ENCODE results near the gene CDKN2AIP.

The CDKN2AIP gene, protein sequence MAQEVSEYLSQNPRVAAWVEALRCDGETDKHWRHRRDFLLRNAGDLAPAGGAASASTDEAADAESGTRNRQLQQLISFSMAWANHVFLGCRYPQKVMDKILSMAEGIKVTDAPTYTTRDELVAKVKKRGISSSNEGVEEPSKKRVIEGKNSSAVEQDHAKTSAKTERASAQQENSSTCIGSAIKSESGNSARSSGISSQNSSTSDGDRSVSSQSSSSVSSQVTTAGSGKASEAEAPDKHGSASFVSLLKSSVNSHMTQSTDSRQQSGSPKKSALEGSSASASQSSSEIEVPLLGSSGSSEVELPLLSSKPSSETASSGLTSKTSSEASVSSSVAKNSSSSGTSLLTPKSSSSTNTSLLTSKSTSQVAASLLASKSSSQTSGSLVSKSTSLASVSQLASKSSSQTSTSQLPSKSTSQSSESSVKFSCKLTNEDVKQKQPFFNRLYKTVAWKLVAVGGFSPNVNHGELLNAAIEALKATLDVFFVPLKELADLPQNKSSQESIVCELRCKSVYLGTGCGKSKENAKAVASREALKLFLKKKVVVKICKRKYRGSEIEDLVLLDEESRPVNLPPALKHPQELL

DNA sequence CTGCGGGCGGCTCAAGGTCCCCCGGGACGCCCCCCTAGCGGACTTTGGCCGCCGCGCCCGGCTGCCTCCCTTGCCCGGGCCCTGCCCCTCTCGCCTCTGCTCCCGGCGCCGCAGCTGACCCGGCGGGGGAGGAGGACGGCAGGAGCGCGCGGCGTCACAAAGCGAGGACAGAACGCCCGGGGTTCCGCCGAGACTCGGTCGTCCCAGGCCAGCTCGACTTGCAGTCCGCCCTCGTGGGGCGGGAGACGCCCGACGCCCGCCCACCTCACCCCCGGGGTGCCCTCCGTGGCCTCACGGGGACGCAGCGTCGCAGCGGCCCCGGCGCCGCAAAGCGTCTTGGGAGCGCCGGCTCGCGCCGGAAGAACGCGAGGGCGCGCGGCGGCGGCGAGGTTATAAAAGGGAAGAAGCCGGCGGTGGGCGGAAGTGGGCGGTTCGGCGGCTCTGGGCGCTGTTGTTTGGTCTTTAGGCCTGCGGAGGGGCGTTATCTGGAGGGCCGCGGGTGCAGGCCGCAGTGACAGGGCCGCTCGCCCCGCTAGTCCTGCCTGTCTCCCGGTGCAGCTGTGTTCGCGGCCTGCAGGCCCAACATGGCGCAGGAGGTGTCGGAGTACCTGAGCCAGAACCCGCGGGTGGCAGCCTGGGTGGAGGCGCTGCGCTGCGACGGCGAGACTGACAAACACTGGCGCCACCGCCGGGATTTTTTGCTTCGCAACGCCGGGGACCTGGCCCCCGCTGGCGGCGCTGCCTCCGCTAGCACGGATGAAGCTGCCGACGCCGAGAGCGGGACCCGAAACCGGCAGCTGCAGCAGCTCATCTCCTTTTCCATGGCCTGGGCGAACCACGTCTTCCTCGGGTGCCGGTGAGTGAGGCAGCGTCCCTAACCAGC, at the start of gene CDKN2AIP:
Gene CDKN2AIP, plus strand, starts transcription at position 423 of the 883 bp plus-strand sequence. Its CDS starts 162 bp downstream, at position 585.
- DNase-seq: peak; percentile 47 to 94 (median 88)

DNA sequence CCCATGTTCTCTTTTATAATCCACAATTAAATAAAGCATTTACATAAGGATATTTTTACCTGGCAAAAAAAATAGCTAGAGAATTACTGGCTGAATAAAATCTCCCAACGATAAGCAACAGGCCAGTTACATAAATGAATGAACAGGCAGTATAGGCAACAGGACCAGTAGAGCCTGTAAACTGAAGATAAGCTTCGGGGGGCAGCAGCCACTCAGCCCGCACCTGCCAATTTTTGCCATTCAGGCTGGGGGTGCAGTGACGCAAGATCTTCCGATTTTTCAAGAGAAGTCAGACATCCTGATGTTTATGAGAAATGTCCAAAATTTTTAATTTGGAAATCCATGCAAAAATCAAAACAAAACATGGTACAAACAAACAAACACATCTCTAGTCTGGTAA, 49.0 kb upstream of the CDKN2AIP start:
- no peak for DNase-seq

- no peak for DNase-seq
Observed at GRCh38 chr4:183396227-183396637, 48.2 kb upstream of the CDKN2AIP start.

DNA sequence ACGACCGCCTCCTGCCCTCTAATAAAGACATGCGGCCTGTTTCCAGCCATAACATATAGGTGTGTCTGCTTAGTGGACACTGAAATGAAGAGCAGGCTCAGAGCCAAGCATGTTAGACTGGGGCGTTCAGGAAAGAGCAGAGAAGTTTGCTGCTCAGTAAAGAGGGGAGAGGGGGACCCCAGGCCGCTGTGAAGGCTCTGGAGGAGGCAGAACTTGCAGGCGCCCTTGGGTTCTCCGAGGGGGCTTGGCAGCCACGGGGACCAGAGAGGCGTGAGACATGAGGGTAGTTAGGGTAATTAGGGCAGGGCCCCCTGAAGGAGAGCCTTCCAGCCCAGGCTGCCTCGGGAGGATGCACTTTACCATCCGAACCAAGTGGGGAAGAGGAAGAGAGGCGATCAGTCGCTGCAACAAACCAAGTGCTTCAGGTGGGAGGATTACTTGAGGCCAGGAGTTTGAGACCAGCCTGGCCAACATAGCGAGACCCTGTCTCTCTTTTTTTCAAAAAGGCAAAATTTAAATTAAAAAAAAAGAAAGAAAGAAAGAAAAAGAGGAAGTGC, 46.6 kb upstream of the CDKN2AIP start:
- no peak for DNase-seq

GRCh38 chr4:183398298-183399125, 45.9 kb upstream of the CDKN2AIP start:
- peak in 13 of 14 donors; percentile 10 to 76 (median 43) for DNase-seq

- no peak for DNase-seq
Observed at GRCh38 chr4:183399126-183399522, 45.3 kb upstream of the CDKN2AIP start.

DNA sequence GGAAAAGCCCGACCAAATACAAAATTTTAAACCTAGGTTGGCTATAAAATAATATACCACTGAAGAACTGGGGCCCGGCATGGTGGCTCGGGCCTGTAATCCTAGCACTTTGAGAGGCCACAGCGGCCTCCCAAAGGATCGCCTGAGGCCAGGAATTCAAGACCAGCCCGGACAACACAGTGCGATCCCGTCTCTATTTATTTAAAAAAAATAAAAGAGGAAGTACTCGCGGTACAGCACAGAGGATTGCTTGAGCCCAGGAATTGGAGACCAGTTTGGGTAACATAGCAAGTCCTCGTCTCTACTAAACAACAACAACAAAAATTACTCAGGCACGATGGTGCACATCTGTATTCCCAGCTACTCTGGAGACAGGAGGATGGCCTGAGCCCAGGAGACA, 44.8 kb upstream of the CDKN2AIP start:
- no peak for DNase-seq

DNA sequence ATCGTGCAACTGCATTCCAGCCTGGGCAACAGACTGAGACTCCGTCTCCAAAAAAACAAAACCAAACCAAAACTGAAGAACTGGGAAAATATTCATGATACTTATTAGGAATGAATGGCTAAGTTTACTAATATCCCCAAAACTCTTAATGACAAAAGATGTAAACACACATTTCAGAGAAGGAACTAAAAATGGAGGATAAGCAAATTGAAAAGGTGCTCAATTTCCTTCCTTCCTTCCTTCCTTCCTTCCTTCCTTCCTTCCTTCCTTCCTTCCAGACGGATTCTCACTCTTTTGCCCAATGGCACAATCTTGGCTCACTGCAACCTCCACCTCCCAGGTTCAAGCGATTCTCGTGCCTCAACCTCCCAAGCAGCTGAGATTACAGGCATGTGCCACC, 44.4 kb upstream of the CDKN2AIP start:
- DNase-seq: no peak

DNA sequence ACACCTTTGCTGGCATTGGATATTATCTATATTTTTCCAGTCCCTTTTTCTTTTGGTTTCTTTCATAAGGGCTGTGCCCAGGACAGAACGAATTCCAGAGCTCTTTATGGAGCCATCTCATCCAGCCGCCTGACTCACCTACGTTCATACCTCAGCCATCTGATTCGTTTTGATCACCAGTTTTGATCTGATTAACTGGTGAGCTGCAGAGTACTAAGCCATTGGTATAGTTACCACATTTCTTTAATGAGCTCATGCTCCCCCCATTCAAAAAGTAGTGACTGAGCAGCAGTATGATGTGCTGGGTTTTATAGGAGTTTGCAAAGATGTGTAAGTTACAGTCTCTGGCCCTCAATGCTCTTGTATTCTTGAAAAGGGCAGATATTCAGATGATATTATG, 43.0 kb upstream of the CDKN2AIP start:
- DNase-seq: no peak

- no peak for DNase-seq
Observed at GRCh38 chr4:183402771-183403170, 41.7 kb upstream of the CDKN2AIP start.

- DNase-seq: no peak
Observed at GRCh38 chr4:183403486-183403885, 41.0 kb upstream of the CDKN2AIP start.

DNA sequence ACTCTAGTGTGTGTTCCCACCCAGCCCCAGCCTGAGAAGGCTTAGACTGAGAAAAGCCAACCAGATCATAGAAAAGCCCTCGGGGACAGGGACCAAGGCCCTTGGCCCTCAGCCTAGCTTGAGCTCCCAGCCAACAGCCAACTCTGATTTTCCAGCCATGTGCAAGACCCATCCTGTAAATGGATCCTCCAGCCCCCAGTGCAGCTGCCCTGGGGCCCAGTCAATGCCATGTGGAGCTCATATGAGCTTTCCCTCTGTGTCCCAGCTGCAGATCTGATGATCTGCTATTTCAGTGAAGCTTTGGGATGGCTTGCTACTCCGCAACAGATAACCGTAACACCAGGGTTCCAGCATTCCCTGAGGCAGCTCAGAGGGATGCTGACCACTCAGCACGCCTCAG, 40.5 kb upstream of the CDKN2AIP start:
- no peak for DNase-seq

DNA sequence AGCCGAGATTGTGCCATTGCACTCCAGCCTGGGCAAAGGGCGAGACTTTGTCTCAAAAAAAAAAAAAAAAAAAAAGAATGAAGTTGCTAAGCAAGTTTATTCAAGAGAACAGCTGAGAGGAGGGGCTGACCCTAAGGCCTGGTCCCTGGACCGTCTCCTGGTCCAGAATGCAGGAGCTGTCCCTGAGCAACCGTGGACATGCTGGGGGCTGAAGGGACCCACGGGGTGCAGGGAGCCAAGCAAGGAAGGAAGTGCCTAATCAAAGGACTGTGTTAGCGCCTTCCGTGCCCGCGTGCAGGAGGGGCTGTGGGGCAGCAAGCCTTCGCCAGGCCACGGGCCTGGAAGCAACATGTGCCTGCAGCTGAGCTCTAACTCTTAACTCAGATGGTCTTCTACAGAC, 39.1 kb upstream of the CDKN2AIP start:
- no peak for DNase-seq

DNA sequence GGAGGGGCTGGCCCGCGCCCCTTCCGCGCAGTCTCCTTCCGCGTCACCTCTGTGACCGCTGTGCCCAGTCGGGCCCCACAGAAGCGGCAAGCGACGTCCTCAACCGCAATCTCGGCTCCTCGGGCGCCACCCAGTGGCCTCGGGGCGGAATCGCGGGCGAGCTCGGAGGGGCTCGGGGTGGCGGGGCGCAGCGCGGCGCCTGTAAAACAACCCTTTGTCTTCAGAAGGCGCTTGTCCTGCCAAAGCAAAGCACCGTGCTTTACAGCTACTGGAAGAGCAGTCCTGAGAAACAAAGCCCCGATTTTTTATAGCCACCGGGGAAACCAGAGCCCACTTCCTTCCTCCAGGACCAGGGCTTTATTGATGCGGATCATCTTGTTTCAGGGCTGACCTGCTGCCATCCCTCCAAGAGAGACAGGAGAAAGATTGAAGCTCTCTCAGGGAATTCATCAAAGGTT, 37.3 kb upstream of the CDKN2AIP start:
- peak; percentile 27 to 92 (median 80) for DNase-seq

DNA sequence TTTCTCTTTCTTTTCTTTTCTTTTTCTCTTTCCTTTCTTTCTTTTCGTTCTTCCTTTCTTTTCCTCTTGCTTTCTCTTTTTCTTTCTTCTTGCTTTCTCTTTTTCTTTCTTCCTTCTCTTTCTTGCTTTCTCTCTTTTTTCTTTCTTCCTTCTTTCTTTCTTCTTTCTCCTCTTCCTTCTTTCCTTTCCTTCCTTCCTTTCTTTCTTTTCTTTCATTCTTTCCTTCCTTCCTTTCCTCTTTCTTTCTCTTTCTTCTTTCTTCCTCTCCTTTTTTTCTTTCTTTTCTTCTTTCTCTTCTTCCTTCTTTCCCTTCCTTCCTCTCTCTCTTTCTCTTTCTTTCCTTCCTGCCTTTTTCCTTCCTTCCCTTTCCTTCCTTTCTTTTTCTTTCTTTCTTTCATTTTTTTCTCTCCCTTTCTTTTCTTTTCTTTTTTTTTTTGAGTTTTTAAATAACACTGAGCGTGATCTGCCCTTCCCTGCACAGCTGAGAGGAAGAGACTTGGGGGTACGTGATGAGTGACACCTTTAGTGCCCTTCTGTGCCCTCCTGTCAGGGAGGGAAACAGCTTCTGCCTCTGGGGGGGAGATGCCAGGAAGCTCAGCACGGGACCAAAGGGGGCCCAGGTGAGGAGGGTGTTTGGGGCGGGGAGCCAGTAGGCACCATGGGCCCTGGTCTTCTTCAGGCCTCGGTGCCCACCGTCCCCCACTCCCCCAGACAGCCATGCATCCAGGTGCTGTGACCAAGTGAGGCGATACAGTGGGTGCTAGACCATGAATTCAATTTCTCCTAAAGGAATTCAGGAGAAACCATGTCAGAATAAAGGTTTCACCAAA, 36.6 kb upstream of the CDKN2AIP start:
- no peak for DNase-seq

- DNase-seq: no peak
Observed at GRCh38 chr4:183408796-183409195, 35.6 kb upstream of the CDKN2AIP start.

DNA sequence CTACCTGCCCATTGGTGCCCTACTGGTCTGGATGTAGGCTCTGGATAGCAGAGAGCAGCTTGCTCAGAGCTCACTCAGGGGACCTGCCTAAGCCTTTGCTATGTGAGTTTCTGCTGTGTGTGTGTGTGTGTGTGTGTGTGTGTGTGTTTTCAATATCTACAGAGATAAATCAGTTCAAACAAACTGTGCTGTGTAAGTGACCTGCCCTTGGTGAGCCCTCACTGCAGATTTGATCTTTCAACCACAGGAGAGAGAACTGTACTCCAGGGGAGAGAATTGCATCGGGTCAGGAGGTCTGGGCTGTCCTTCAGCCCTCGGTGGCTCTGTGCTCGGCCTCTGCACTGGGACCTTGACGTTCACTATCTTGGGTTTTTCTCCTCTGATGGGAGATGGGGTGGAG, 35.0 kb upstream of the CDKN2AIP start:
- no peak for DNase-seq

DNA sequence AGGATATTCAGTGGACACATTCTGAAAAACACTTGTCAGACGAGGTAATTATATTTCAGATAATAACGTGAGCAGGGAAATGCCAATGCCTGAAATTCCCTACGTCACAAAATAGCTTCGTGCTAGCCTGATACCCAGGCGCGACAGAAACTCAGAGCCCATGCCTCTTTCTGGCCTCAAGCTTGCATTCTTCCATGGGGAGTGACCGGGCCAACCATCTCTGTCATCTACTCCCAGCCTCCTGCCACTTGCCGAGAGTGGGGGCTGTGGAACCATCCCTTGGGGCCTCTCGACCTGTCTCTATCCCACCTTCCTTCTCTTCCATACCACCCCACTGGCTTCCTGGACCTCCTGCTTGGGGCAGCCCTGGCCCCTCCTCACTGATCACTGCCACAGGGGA, 34.5 kb upstream of the CDKN2AIP start:
- no peak for DNase-seq

- no peak for DNase-seq
Observed at GRCh38 chr4:183411291-183411861, 33.1 kb upstream of the CDKN2AIP start.

DNA sequence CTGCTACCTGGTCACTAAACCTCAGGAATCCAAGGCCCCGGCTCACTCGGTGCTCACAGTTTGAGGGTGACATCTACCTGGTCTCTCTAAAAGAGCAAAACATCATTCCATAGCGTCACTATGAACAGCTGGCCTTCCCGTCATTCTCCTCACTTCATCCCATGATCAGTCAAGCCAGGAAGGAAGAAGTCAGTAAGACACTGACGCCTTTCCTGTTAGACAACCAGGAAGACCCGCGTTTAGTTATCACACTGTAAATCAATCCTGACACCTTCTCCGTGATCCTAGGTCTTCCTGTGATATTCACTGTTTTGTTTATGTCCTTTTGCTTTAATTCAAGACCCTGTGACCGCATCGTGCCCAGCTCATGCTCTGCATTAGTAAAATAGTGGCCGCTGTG, 31.6 kb upstream of the CDKN2AIP start:
- no peak for DNase-seq
